ENCODE results near the gene C9orf43. TPM values are rescaled to one million over a fixed set of nuclear protein-coding genes. Genes with fewer than 3 reads are reported as not detected.
"Not testable (repeated sequence)": the region's sequence is repeated elsewhere in the genome, so short reads cannot be mapped to it uniquely, and the experiment has no call there.

Gene C9orf43
- total RNA-seq, 1 donor from 2014 or later = 0.52 TPM

DNA sequence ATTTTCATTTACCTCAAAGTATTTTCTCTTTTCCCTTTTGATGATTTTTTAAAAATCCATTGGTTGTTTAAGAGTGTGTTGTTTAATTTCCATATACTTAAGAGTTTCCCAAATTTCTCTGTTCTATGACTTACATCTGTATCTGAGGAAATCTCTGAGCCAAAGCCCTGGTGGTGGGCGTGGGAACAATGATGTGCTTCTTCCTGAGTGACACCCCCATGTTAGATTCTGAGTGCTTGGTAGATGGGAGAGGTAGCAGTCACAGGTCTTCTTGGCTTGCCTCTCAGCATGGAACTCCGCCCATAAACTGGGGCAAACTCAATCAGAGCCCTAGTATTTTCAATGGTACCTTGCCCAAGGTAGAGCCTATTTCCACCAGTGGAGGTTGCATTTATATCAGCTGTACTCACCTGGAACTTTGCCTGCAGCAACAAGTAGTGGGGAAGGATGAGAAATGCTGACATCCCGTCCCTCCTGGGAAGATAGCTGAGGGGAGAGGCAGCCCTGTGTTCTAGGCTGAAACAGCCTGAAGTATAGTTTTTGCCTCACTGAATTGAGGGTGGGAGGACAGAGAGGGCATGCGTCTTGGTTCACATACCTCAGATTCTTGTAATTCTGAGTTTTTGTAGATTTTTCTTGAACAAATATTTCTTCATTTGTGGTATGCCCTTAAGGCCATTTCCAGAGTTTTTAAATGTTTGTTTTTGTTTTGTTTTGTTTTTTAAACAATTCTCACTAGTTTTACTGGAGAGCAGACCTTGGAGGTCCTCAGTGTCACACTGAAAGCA, 26.4 kb downstream of the C9orf43 start:
- Histone ChIP-seq H3K36me3 (ENCODE audit: control insufficient read depth in 3 of 3, insufficient read depth in 3 of 3, low read length in 3 of 3) (no peaks in the 10 kb centered on the region), H3K4me3 (ENCODE audit: low read length in 3 of 3) (no peak overlapping the region), H3K27ac (ENCODE audit: low read depth, low read length) (no peak overlapping the region), H3K27me3 (ENCODE audit: control insufficient read depth in 3 of 3, insufficient read depth in 3 of 3, low read length in 3 of 3) (no peaks in the 10 kb centered on the region), H3K9ac (ENCODE audit: low read depth in 1 of 3, low read length in 3 of 3) (no peak overlapping the region), H3K4me1 (ENCODE audit: control insufficient read depth in 3 of 3, insufficient read depth in 3 of 3, low read length in 3 of 3) (no peaks in the 10 kb centered on the region), H3K9me3 (ENCODE audit: control insufficient read depth in 3 of 3, low read length in 3 of 3) (no peaks in the 10 kb centered on the region)

DNA sequence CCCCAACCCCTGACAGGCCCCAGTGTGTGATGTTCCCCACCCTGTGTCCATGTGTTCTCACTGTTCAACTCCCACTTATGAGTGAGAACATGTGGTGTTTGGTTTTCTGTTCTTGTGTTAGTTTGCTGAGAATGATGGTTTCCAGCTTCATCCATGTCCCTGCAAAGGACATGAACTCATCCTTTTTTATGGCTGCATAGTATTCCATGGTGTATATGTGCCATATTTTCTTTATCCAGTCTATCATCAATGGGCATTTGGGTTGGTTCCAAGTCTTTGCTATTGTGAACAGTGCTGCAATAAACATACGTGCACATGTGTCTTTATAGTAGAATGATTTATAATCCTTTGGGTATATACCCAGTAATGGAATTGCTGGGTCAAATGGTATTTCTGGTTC, 27.2 kb downstream of the C9orf43 start:
- not testable (repeated sequence) for H3K4me3 ChIP-seq (ENCODE audit: low read length in 3 of 3); H3K9ac ChIP-seq (ENCODE audit: low read depth in 1 of 3, low read length in 3 of 3); H3K36me3 ChIP-seq (ENCODE audit: control insufficient read depth in 3 of 3, insufficient read depth in 3 of 3, low read length in 3 of 3); H3K27me3 ChIP-seq (ENCODE audit: control insufficient read depth in 3 of 3, insufficient read depth in 3 of 3, low read length in 3 of 3); H3K27ac ChIP-seq (ENCODE audit: low read depth, low read length); H3K9me3 ChIP-seq (ENCODE audit: control insufficient read depth in 3 of 3, low read length in 3 of 3); H3K4me1 ChIP-seq (ENCODE audit: control insufficient read depth in 3 of 3, insufficient read depth in 3 of 3, low read length in 3 of 3)

DNA sequence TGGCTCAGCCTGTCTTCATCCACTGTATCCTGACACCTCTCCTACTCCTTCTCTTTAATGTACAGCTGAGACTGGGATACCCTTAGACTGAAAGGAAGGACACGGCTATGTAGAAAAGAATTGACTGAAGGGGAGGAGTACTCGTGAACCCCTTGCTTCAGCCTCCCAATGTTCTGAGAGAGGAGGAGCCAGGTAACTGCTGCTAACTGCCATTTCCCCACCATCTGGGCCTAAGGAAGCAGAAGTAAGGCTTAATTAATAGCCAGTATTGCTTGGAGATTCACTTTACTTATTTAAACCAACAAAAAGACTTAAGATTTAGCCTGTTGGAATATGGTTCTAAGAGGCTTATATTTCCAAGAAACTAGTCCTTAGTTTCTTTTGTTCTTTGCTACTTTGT, 34.2 kb downstream of the C9orf43 start:
- Histone ChIP-seq H3K9ac (ENCODE audit: low read depth in 1 of 3, low read length in 3 of 3) (no peak overlapping the region), H3K27me3 (ENCODE audit: control insufficient read depth in 3 of 3, insufficient read depth in 3 of 3, low read length in 3 of 3) (no peaks in the 10 kb centered on the region), H3K36me3 (ENCODE audit: control insufficient read depth in 3 of 3, insufficient read depth in 3 of 3, low read length in 3 of 3) (no peaks in the 10 kb centered on the region), H3K4me1 (ENCODE audit: control insufficient read depth in 3 of 3, insufficient read depth in 3 of 3, low read length in 3 of 3) (peaks cover 0 to 4% (median 3%) of the 10 kb centered on the region in 3 donors), H3K9me3 (ENCODE audit: control insufficient read depth in 3 of 3, low read length in 3 of 3) (no peaks in the 10 kb centered on the region), H3K27ac (ENCODE audit: low read depth, low read length) (no peak overlapping the region), H3K4me3 (ENCODE audit: low read length in 3 of 3) (no peak overlapping the region)

DNA sequence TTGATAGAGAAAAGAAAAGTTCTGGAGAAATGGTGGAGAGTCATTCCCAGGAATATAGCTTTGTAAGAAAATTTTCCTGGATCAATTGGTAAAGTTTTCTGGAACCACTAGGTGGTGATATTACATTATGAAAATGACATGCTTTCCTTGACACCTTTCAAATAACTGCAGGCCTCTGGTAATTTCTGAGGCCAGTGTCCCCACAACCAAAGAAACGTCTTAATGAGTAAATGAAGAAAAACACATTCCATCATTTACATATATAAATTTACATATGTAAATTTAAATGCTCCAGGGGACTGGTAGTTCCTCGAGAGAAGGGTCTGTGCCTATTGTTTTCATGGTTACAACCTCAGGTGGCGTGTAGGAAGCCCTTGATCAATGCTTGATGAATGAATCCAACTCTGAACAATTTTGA, 35.8 kb downstream of the C9orf43 start:
- Histone ChIP-seq H3K9ac (ENCODE audit: low read depth in 1 of 3, low read length in 3 of 3) (no peak overlapping the region), H3K27ac (ENCODE audit: low read depth, low read length) (no peak overlapping the region), H3K4me1 (ENCODE audit: control insufficient read depth in 3 of 3, insufficient read depth in 3 of 3, low read length in 3 of 3) (peaks cover 0 to 4% (median 3%) of the 10 kb centered on the region in 3 donors), H3K27me3 (ENCODE audit: control insufficient read depth in 3 of 3, insufficient read depth in 3 of 3, low read length in 3 of 3) (no peaks in the 10 kb centered on the region), H3K36me3 (ENCODE audit: control insufficient read depth in 3 of 3, insufficient read depth in 3 of 3, low read length in 3 of 3) (no peaks in the 10 kb centered on the region), H3K4me3 (ENCODE audit: low read length in 3 of 3) (no peak overlapping the region), H3K9me3 (ENCODE audit: control insufficient read depth in 3 of 3, low read length in 3 of 3) (no peaks in the 10 kb centered on the region)

DNA sequence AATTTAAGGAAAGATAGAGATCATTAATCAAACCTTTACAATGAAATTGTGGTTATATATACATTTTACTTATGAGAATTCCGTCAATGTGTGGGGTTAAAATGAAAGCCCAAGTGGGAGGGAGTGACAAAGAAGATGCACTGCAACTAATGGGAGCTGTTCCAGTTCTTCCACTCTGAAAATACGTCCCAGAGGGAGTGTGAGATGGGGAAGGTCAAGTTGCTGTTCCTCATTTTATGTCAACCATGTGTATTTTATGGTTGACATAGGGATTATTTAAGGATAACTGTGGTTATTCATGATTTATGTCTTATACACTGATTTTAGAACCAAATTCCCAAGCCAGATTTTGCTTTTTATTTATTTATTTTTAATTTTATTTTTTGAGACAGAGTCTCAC, 38.8 kb downstream of the C9orf43 start:
- Histone ChIP-seq H3K27ac (ENCODE audit: low read depth, low read length) (no peak overlapping the region), H3K27me3 (ENCODE audit: control insufficient read depth in 3 of 3, insufficient read depth in 3 of 3, low read length in 3 of 3) (no peaks in the 10 kb centered on the region)

DNA sequence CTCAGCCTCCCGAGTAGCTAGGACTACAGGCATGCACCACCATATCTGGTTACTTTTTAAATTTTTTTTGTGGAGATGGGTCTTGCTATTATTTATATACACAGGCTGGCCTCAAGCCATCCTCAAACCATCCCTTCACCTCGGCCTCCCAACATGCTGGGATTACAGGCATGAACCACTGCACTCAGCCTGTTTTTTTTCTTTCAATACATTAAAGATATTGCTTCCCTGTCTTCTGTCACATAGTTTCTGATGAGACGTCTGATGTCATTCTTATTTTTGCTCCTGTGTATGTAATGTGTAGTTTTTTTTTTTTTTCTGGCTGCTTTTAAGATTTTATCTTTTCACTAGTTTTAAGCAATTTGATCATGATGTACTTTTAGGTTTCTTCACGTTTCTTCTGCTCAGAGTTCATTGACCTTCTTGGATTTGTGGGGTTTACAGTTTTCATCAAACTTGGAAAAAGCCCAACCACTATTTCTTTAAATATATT, 41.6 kb downstream of the C9orf43 start:
- Histone ChIP-seq H3K27me3 (ENCODE audit: control insufficient read depth in 3 of 3, insufficient read depth in 3 of 3, low read length in 3 of 3) (no peaks in the 10 kb centered on the region), H3K27ac (ENCODE audit: low read depth, low read length) (no peak overlapping the region), H3K4me3 (ENCODE audit: low read length in 3 of 3) (no peak overlapping the region), H3K36me3 (ENCODE audit: control insufficient read depth in 3 of 3, insufficient read depth in 3 of 3, low read length in 3 of 3) (no peaks in the 10 kb centered on the region), H3K4me1 (ENCODE audit: control insufficient read depth in 3 of 3, insufficient read depth in 3 of 3, low read length in 3 of 3) (peaks cover 17 to 18% (median 18%) of the 10 kb centered on the region in 3 donors), H3K9ac (ENCODE audit: low read depth in 1 of 3, low read length in 3 of 3) (no peak overlapping the region), H3K9me3 (ENCODE audit: control insufficient read depth in 3 of 3, low read length in 3 of 3) (no peaks in the 10 kb centered on the region)

More for the DNA sequence above, 38.8 kb downstream of the C9orf43 start:
- Histone ChIP-seq H3K36me3 (ENCODE audit: control insufficient read depth in 3 of 3, insufficient read depth in 3 of 3, low read length in 3 of 3) (no peaks in the 10 kb centered on the region), H3K9me3 (ENCODE audit: control insufficient read depth in 3 of 3, low read length in 3 of 3) (no peaks in the 10 kb centered on the region), H3K4me1 (ENCODE audit: control insufficient read depth in 3 of 3, insufficient read depth in 3 of 3, low read length in 3 of 3) (peaks cover 0 to 4% (median 3%) of the 10 kb centered on the region in 3 donors), H3K9ac (ENCODE audit: low read depth in 1 of 3, low read length in 3 of 3) (no peak overlapping the region), H3K4me3 (ENCODE audit: low read length in 3 of 3) (no peak overlapping the region)

DNA sequence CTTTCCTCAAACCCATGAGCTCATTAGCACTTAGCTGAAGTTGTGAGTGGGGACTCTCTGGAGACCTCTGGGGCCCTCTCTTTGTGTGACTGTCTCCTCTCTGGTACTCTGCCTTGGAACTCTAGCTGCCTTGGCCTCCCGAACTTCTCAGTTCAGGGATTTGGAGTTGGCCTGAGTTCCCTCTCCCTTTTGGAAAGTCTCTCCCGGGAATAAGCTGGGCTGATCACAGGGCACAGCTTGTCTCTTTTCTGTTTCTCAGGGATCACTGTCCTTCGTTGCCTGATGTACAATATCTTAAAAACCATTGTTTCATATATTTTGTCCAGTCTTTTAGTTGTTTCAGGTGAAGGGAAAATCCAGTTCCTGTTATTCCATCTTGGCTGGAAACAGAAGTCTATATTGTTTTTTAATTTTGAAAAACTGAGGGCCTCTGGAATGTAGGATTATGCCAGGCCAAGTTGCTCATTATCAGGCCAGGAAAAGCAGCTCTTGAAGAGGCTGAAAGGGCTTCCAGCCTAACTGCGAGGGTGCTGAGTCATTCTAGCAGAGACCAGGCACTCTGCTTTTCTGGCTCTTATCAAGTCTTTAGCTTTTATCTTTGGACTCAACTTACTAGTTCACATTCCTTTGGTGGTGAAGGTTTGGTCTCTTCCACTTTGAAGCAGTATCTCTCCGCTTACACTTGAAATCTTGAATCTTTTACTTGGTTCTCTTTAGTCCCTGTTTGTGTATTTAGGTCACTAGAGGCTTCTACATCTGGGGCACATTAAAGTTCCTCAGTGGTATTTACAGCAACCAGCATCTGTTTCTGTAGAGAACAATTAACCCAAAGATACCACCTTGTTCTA, 44.6 kb downstream of the C9orf43 start:
- H3K4me3 ChIP-seq (ENCODE audit: low read length in 3 of 3) = peak overlapping the region in 1 of 3 donors; percentile 5
- peak overlapping the region in 1 of 3 donors; percentile 23 for H3K9ac ChIP-seq (ENCODE audit: low read depth in 1 of 3, low read length in 3 of 3)
- H3K27me3 ChIP-seq (ENCODE audit: control insufficient read depth in 3 of 3, insufficient read depth in 3 of 3, low read length in 3 of 3) = no peaks in the 10 kb centered on the region
- H3K27ac ChIP-seq (ENCODE audit: low read depth, low read length) = peak overlapping the region; percentile 74
- no peaks in the 10 kb centered on the region for H3K36me3 ChIP-seq (ENCODE audit: control insufficient read depth in 3 of 3, insufficient read depth in 3 of 3, low read length in 3 of 3)
- H3K4me1 ChIP-seq (ENCODE audit: control insufficient read depth in 3 of 3, insufficient read depth in 3 of 3, low read length in 3 of 3) = peaks cover 17 to 18% (median 18%) of the 10 kb centered on the region in 3 donors
- H3K9me3 ChIP-seq (ENCODE audit: control insufficient read depth in 3 of 3, low read length in 3 of 3) = no peaks in the 10 kb centered on the region

DNA sequence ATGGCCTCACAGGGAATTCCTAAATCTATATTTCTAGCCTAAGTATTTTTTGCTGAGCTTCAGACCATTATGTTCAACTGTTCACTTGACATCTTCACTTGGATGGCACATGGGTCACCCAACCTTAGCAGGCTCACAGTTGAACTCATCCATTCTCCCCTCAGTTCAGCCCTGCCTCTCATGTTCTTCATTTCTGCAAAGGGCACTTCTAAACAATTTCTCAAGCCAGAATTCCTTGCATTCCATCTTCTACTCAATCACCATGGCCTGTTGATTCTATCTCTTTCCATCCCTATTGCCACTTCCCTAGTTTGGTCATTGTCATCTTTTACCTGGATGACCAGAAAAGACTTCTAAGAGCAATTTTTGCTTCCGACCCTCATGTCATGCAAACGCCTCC, 45.7 kb downstream of the C9orf43 start:
- H3K27ac ChIP-seq (ENCODE audit: low read depth, low read length) = peak overlapping the region; percentile 74

DNA sequence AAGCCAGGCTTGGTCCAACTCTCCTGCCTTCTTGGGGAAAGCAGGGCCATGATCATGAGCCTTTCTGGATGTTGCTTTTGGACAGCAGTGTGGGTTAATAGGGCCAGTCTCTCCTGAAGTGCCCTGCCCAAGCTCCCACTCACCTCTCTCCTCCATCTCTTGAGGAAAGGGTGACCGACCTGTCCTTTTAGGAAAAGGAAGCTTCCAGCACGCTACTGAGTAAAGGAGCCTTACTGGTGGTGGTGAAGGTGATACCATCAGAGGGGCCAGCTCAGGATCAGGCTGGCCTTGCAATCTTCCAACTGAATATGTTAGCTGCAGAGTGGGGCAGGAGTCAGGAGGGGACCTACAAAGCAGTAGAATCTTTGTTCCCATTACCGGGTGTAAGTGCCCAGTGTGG, 50.7 kb downstream of the C9orf43 start:
- Histone ChIP-seq H3K4me1 (ENCODE audit: control insufficient read depth in 3 of 3, insufficient read depth in 3 of 3, low read length in 3 of 3) (peaks cover 19 to 38% (median 30%) of the 10 kb centered on the region in 3 donors), H3K4me3 (ENCODE audit: low read length in 3 of 3) (no peak overlapping the region), H3K27me3 (ENCODE audit: control insufficient read depth in 3 of 3, insufficient read depth in 3 of 3, low read length in 3 of 3) (no peaks in the 10 kb centered on the region), H3K9me3 (ENCODE audit: control insufficient read depth in 3 of 3, low read length in 3 of 3) (no peaks in the 10 kb centered on the region), H3K27ac (ENCODE audit: low read depth, low read length) (no peak overlapping the region), H3K36me3 (ENCODE audit: control insufficient read depth in 3 of 3, insufficient read depth in 3 of 3, low read length in 3 of 3) (no peaks in the 10 kb centered on the region), H3K9ac (ENCODE audit: low read depth in 1 of 3, low read length in 3 of 3) (no peak overlapping the region)

More for the DNA sequence above, 45.7 kb downstream of the C9orf43 start:
- no peaks in the 10 kb centered on the region for H3K9me3 ChIP-seq (ENCODE audit: control insufficient read depth in 3 of 3, low read length in 3 of 3)
- H3K36me3 ChIP-seq (ENCODE audit: control insufficient read depth in 3 of 3, insufficient read depth in 3 of 3, low read length in 3 of 3) = no peaks in the 10 kb centered on the region
- no peak overlapping the region for H3K9ac ChIP-seq (ENCODE audit: low read depth in 1 of 3, low read length in 3 of 3)
- peak overlapping the region in 1 of 3 donors; percentile 7 for H3K4me3 ChIP-seq (ENCODE audit: low read length in 3 of 3)
- H3K4me1 ChIP-seq (ENCODE audit: control insufficient read depth in 3 of 3, insufficient read depth in 3 of 3, low read length in 3 of 3) = peaks cover 17 to 18% (median 18%) of the 10 kb centered on the region in 3 donors
- H3K27me3 ChIP-seq (ENCODE audit: control insufficient read depth in 3 of 3, insufficient read depth in 3 of 3, low read length in 3 of 3) = no peaks in the 10 kb centered on the region

DNA sequence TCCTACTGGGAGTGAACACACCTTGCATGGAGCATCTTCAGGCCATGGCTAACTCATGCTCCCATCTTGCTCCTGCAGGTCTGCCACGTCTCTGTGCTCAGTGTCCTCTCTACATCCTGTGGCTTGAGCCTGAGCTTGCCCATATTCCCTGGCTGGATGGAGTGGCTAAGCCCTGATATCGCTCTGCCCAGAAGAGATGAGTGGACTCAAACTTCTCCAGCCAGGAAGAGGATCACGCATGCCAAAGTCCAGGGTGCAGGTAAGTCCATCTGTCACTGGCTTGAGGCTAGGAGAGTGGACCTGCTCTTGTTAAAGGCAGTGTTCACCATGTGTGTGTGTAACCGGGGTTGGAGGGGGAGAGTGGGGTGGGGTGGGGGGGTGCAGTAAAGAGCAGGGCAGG, 51.4 kb downstream of the C9orf43 start:
- H3K27ac ChIP-seq (ENCODE audit: low read depth, low read length) = no peak overlapping the region
- H3K27me3 ChIP-seq (ENCODE audit: control insufficient read depth in 3 of 3, insufficient read depth in 3 of 3, low read length in 3 of 3) = no peaks in the 10 kb centered on the region

More for the DNA sequence above, 51.4 kb downstream of the C9orf43 start:
- no peak overlapping the region for H3K4me3 ChIP-seq (ENCODE audit: low read length in 3 of 3)
- H3K9me3 ChIP-seq (ENCODE audit: control insufficient read depth in 3 of 3, low read length in 3 of 3) = no peaks in the 10 kb centered on the region
- H3K36me3 ChIP-seq (ENCODE audit: control insufficient read depth in 3 of 3, insufficient read depth in 3 of 3, low read length in 3 of 3) = no peaks in the 10 kb centered on the region
- no peak overlapping the region for H3K9ac ChIP-seq (ENCODE audit: low read depth in 1 of 3, low read length in 3 of 3)
- H3K4me1 ChIP-seq (ENCODE audit: control insufficient read depth in 3 of 3, insufficient read depth in 3 of 3, low read length in 3 of 3) = peaks cover 18 to 36% (median 29%) of the 10 kb centered on the region in 3 donors

Measured in skeletal muscle tissue (tissue), 4 donors.